Measurements from ENCODE around the gene SLC25A1.
A peak's percentile ranks its signal among the peaks of the same experiment; 100 is the strongest.

The SLC25A1 gene

GRCh38 chr22:19174106-19175025, 4.2 kb downstream of the SLC25A1 start:
- in situ Hi-C loops (cut with HindIII; ENCODE audit: low sequenced_read_pairs) = no loop called here
- peak; percentile 11 for DNase-seq (ENCODE audit: low read depth)
- TF ChIP-seq CTCF (IDR thresholded peaks at IDR 0.05; ENCODE audit: low read depth, low read length, missing control alignments) = no peak
- H3K4me3 ChIP-seq (ENCODE audit: low read depth, low read length) = no peak overlapping the region

GRCh38 chr22:19173047-19174035, 5.2 kb downstream of the SLC25A1 start:
- H3K4me3 ChIP-seq (ENCODE audit: low read depth, low read length) = peak overlapping the region; percentile 98
- TF ChIP-seq CTCF (IDR thresholded peaks at IDR 0.05; ENCODE audit: low read depth, low read length, missing control alignments) = no peak
- DNase-seq (ENCODE audit: low read depth) = no peak
- in situ Hi-C loops (cut with HindIII; ENCODE audit: low sequenced_read_pairs) = no loop called here

GRCh38 chr22:19172213-19173046, 6.1 kb downstream of the SLC25A1 start:
- in situ Hi-C loops (cut with HindIII; ENCODE audit: low sequenced_read_pairs) = no loop called here
- peak overlapping the region; percentile 98 for H3K4me3 ChIP-seq (ENCODE audit: low read depth, low read length)
- DNase-seq (ENCODE audit: low read depth) = no peak
- no peak for TF ChIP-seq CTCF (IDR thresholded peaks at IDR 0.05; ENCODE audit: low read depth, low read length, missing control alignments)

GRCh38 chr22:19169947-19170318, 8.6 kb downstream of the SLC25A1 start:
- no peak overlapping the region for H3K4me3 ChIP-seq (ENCODE audit: low read depth, low read length)
- in situ Hi-C loops (cut with HindIII; ENCODE audit: low sequenced_read_pairs) = no loop called here
- TF ChIP-seq CTCF (IDR thresholded peaks at IDR 0.05; ENCODE audit: low read depth, low read length, missing control alignments) = no peak
- DNase-seq (ENCODE audit: low read depth) = no peak

GRCh38 chr22:19169002-19169946, 9.3 kb downstream of the SLC25A1 start:
- DNase-seq (ENCODE audit: low read depth) = no peak
- no peak for TF ChIP-seq CTCF (IDR thresholded peaks at IDR 0.05; ENCODE audit: low read depth, low read length, missing control alignments)
- in situ Hi-C loops (cut with HindIII; ENCODE audit: low sequenced_read_pairs) = no loop called here
- H3K4me3 ChIP-seq (ENCODE audit: low read depth, low read length) = peak overlapping the region; percentile 27

Data from astrocyte of the cerebellum (primary cell).